PC-9 (cell line): Measurements from ENCODE around the gene TMEM254. TPM values are rescaled to one million over a fixed set of nuclear protein-coding genes. Genes with fewer than 3 reads are reported as not detected.
A peak's percentile ranks its signal among the peaks of the same experiment; 100 is the strongest.
"Not testable (repeated sequence)": the region's sequence is repeated elsewhere in the genome, so short reads cannot be mapped to it uniquely, and the experiment has no call there.

ENCODE experiments used
- BruUV-seq: library from RNA; stranded (reverse); fragments of 400-500 nt; replicated peaks from 2 replicates; lab custom pipeline; 2021; lab: Mats Ljungman, UMichigan
- CTCF ChIA-PET: fragments of 300-600 bp; sonication (Branson Sonifier 250); formaldehyde crosslinking; loops from one replicate; lab custom pipeline; 2022; ENCODE audit warnings: antibody characterized with exemption; lab: Charles Lee
- POLR2A ChIA-PET: fragments of 300-600 bp; sonication (Branson Sonifier 250); formaldehyde crosslinking; loops from one replicate; lab custom pipeline; 2022; ENCODE audit warnings: antibody characterized with exemption; ENCODE audit not compliant: unreplicated experiment; lab: Charles Lee
- DNase-seq, 2 experiments: peaks; one replicate each; pipeline versions ENCODE4 v3.0.0 to v3.0.0-alpha.2; 2015 to 2022; ENCODE audit warnings: mixed read lengths in 1 of 2
- H2AFZ ChIP-seq: fragments of 200-600 bp; sonication (generic); 2 replicates; pipeline ENCODE4 v1.8.1; 2017; ENCODE audit warnings: antibody characterized with exemption
- H3F3A ChIP-seq: fragments of 200-600 bp; sonication (generic); 2 replicates; pipeline ENCODE4 v1.8.1; 2017; ENCODE audit warnings: antibody characterized with exemption, mild to moderate bottlenecking, low read depth; ENCODE audit not compliant: insufficient read depth
- H3K27ac ChIP-seq: fragments of 200-600 bp; sonication (generic); 2 replicates; pipeline ENCODE4 v1.6.1; 2016; ENCODE audit warnings: mixed run types
- H3K27me3 ChIP-seq: fragments of 200-600 bp; sonication (generic); 2 replicates; pipeline ENCODE4 v1.6.1; 2016; ENCODE audit warnings: low read depth, mixed run types; ENCODE audit not compliant: insufficient read depth
- H3K36me3 ChIP-seq: fragments of 200-600 bp; sonication (generic); 2 replicates; pipeline ENCODE4 v1.6.1; 2016; ENCODE audit warnings: low read depth, mixed run types
- H3K4me1 ChIP-seq: fragments of 200-600 bp; sonication (generic); replicated peaks from 2 replicates; pipeline ENCODE4 v1.6.1; 2016; ENCODE audit warnings: mixed run types; ENCODE audit not compliant: insufficient read depth
- H3K4me2 ChIP-seq: fragments of 200-600 bp; sonication (generic); 2 replicates; pipeline ENCODE4 v1.6.1; 2017; ENCODE audit warnings: mixed run types
- H3K4me3 ChIP-seq: fragments of 200-600 bp; sonication (generic); 2 replicates; pipeline ENCODE4 v1.6.1; 2016; ENCODE audit warnings: mixed run types
- H3K79me2 ChIP-seq: fragments of 200-600 bp; sonication (generic); 2 replicates; pipeline ENCODE4 v1.6.1; 2017; ENCODE audit warnings: low read depth, mixed run types
- H3K9me2 ChIP-seq: fragments of 200-600 bp; sonication (generic); 2 replicates; pipeline ENCODE4 v1.8.1; 2017; ENCODE audit warnings: mild to moderate bottlenecking; ENCODE audit not compliant: insufficient read depth
- H3K9me3 ChIP-seq: fragments of 200-600 bp; sonication (generic); 2 replicates; pipeline ENCODE4 v1.8.1; 2016; ENCODE audit warnings: low read depth; ENCODE audit not compliant: insufficient read depth
- H4K20me1 ChIP-seq: fragments of 200-600 bp; sonication (generic); 2 replicates; pipeline ENCODE4 v1.8.1; 2017; ENCODE audit not compliant: insufficient read depth
- EZH2 ChIP-seq: fragments of 200-600 bp; sonication (generic); IDR thresholded peaks from 2 replicates; pipeline ENCODE4 v1.8.0; 2017; ENCODE audit warnings: antibody characterized with exemption, low read depth
- intact Hi-C: fragments of 100-400 bp; cut with micrococcal nuclease; formaldehyde crosslinking; loops from one replicate; pipeline ENCODE4 v1.10.0; 2022; ENCODE audit not compliant: unreplicated experiment
- total RNA-seq: library from RNA; stranded (reverse); gene quantifications from 2 replicates; pipeline ENCODE4 v1.2.3, GENCODE V29; 2021
- TF ChIP-seq, protein P1 (sequence below): fragments of 200-600 bp; sonication (generic); conservative IDR thresholded peaks from 2 replicates; pipeline ENCODE4 v1.6.1; 2017; ENCODE audit warnings: mixed run types, antibody characterized with exemption, mild to moderate bottlenecking, moderate library complexity

Gene TMEM254
- total RNA-seq, 1 experiment from 2014 or later = 36.6 TPM

DNA sequence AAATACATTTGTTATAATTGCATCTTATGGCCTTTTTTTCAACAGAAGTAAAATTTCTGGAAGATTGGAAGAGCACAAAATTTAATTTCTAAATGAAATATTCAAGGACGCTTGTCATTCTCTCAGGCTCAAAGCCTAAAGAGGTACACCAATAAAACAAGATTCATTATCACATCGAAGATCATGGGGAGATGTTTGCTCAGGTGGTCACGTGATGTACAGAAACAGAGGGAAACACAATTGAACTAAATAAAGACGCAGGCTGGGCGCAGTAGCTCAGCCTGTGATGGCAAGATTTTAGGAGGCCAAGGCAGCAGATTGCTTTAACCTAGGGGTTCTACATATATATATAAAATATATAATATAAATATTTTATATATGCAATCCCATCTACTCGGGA, 37.3 kb upstream of the TMEM254 start:
- H2AFZ ChIP-seq = no peak overlapping the region
- no peak overlapping the region for H3K27ac ChIP-seq
- H3K9me3 ChIP-seq = no peaks in the 10 kb centered on the region
- TF ChIP-seq, protein P1, sequence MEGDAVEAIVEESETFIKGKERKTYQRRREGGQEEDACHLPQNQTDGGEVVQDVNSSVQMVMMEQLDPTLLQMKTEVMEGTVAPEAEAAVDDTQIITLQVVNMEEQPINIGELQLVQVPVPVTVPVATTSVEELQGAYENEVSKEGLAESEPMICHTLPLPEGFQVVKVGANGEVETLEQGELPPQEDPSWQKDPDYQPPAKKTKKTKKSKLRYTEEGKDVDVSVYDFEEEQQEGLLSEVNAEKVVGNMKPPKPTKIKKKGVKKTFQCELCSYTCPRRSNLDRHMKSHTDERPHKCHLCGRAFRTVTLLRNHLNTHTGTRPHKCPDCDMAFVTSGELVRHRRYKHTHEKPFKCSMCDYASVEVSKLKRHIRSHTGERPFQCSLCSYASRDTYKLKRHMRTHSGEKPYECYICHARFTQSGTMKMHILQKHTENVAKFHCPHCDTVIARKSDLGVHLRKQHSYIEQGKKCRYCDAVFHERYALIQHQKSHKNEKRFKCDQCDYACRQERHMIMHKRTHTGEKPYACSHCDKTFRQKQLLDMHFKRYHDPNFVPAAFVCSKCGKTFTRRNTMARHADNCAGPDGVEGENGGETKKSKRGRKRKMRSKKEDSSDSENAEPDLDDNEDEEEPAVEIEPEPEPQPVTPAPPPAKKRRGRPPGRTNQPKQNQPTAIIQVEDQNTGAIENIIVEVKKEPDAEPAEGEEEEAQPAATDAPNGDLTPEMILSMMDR = no peak
- no peak for TF ChIP-seq EZH2
- H3K4me3 ChIP-seq = no peak overlapping the region
- no peaks in the 10 kb centered on the region for H3K79me2 ChIP-seq
- H3K4me2 ChIP-seq = no peak overlapping the region
- intact Hi-C loops = no loop called here
- H3K27me3 ChIP-seq = no peaks in the 10 kb centered on the region
- H3K9me2 ChIP-seq = no peaks in the 10 kb centered on the region
- H3K4me1 ChIP-seq = no peaks in the 10 kb centered on the region
- no peak for DNase-seq
- BruUV-seq = no TSS peak
- ChIA-PET POLR2A (no interaction called here), CTCF (no interaction called here)
- no peaks in the 10 kb centered on the region for H3K36me3 ChIP-seq
- no peaks in the 10 kb centered on the region for H4K20me1 ChIP-seq
- no peaks in the 10 kb centered on the region for H3F3A ChIP-seq

DNA sequence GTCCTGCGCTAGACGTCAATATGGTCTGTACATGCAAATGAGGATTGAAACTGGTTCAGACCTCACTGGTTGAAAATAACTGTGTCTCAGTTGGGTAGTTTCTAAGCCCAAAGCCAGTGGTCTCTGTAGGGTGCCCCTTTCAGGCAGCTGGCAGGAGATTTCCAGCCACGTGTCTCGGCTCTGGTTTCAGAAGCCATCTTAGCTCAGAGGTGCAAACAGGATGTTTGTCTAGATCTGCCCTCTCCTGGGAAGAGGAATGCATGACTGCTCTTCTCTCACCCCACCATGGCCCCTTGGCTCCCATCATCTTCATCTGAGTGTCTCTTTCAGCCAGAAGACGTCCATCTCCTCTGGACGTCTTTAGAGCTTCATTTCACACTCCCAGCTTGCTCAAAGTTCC, 33.5 kb upstream of the TMEM254 start:
- H3F3A ChIP-seq, H4K20me1 ChIP-seq, H3K9me2 ChIP-seq, H3K79me2 ChIP-seq, DNase-seq, H3K27ac ChIP-seq, H3K36me3 ChIP-seq, H3K4me2 ChIP-seq, POLR2A ChIA-PET, H3K4me1 ChIP-seq, H3K9me3 ChIP-seq, CTCF ChIA-PET, H3K27me3 ChIP-seq, H2AFZ ChIP-seq, BruUV-seq, H3K4me3 ChIP-seq: not testable (repeated sequence)
- intact Hi-C loops = loop anchor here (5.0 kb wide), 4 partner anchors 97 to 508 kb away; partner anchors contain the start of gene SFTPA2

DNA sequence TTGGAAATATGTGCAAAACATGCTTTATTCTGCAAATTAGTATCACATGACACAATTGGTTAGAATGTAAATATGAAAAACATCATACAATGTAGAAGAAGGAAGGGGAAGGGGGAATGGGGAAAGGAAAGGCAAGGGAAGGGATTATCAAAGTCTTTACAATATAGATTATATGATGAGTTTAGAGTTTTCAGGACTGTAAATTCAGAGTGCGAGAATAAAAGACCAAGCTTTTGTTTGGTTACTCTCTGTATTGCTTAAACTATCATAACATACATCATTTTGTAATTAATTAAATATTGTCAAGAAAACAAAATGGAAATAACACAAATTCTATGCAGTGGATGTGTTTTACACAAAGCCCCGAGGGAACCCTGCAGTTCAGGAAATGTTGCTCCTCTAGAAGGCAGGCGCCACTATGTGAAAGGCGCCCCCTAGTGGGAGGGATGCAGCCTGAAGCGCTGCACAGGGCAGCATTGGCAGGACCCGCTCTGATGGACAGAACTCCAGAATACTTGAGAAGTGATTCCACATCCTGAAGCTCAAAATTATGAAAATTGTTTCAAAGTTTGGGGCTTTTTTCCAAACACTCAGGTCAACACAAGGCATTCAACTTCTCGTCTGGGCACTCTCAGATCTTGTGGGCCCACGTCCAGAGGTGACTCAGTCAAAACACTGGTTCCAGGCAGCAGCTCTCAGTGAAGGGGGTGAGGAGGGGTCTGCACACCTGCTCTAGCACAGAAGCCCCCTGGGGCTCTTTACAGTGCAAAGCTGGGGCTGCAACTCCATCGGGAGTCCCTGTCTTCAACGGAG, 31.6 kb upstream of the TMEM254 start:
- no peaks in the 10 kb centered on the region for H3K4me1 ChIP-seq
- H4K20me1 ChIP-seq = no peaks in the 10 kb centered on the region
- intact Hi-C loops = loop anchor here (5.0 kb wide), 4 partner anchors 95 to 510 kb away; partner anchors contain the start of gene SFTPA2
- H2AFZ ChIP-seq = no peak overlapping the region
- no peaks in the 10 kb centered on the region for H3F3A ChIP-seq
- BruUV-seq = no TSS peak
- no peaks in the 10 kb centered on the region for H3K79me2 ChIP-seq
- H3K4me2 ChIP-seq = no peak overlapping the region
- no peak overlapping the region for H3K4me3 ChIP-seq
- H3K36me3 ChIP-seq = no peaks in the 10 kb centered on the region
- no peaks in the 10 kb centered on the region for H3K9me2 ChIP-seq
- TF ChIP-seq, protein P1 = peak; percentile 99
- TF ChIP-seq EZH2 = no peak
- no peak overlapping the region for H3K27ac ChIP-seq
- H3K27me3 ChIP-seq = no peaks in the 10 kb centered on the region
- POLR2A ChIA-PET = interaction anchor here (0.6 kb wide), 2 partner anchors 329 to 446 kb away, joined by 4 to 5 read pairs; no protein-coding TSS in a partner anchor
- DNase-seq = peak; percentile 41 to 83
- H3K9me3 ChIP-seq = no peaks in the 10 kb centered on the region
- CTCF ChIA-PET = interaction anchor here (0.6 to 1.1 kb wide), 3 partner anchors 12 to 25 kb away, joined by 3 to 4 read pairs (median 3); no protein-coding TSS in a partner anchor
